H1 (cell line): ENCODE measurements around the gene WDFY4. TPM values are rescaled to one million over a fixed set of nuclear protein-coding genes. Genes with fewer than 3 reads are reported as not detected.

Experiments
- CTCF ChIA-PET: fragments of 300-600 bp; sonication (Branson Sonifier 250); formaldehyde crosslinking; loops from one replicate; lab custom pipeline; 2021; ENCODE audit not compliant: partially characterized antibody; lab: Charles Lee
- POLR2A ChIA-PET: fragments of 300-600 bp; sonication (Branson Sonifier 250); formaldehyde crosslinking; loops from one replicate; lab custom pipeline; 2021; ENCODE audit warnings: inconsistent platforms; ENCODE audit not compliant: partially characterized antibody; lab: Charles Lee
- DNase-seq, 2 experiments: peaks; one replicate each; pipeline versions ENCODE4 v3.0.0 to v3.0.0-alpha.2; 2010 to 2022; ENCODE audit warnings: low spot score in 2 of 2, low read depth in 1 of 2, mixed read lengths in 1 of 2
- FAIRE-seq: peaks from 2 replicates; lab custom pipeline; 2011; peaks lifted over from hg19 to GRCh38; lab: Jason Lieb, UNC
- H2AFZ ChIP-seq: 2 replicates; pipeline ENCODE4 v1.8.1; 2012; ENCODE audit warnings: low read length, inconsistent platforms
- H2AK5ac ChIP-seq: 2 replicates; pipeline ENCODE4 v1.6.1; 2013; ENCODE audit warnings: low read depth, low read length
- H2BK120ac ChIP-seq: replicated peaks from 2 replicates; pipeline ENCODE3; 2013; ENCODE audit warnings: low read depth, low read length, inconsistent platforms
- H2BK12ac ChIP-seq: 2 replicates; pipeline ENCODE4 v1.6.1; 2013; ENCODE audit warnings: low read depth, low read length
- H2BK15ac ChIP-seq: 2 replicates; pipeline ENCODE4 v1.6.1; 2013; ENCODE audit warnings: low read length
- H2BK20ac ChIP-seq: 2 replicates; pipeline ENCODE4 v1.6.1; 2013; ENCODE audit warnings: low read length
- H2BK5ac ChIP-seq: 2 replicates; pipeline ENCODE4 v1.6.1; 2013; ENCODE audit warnings: low read depth, low read length
- H3K14ac ChIP-seq: 2 replicates; pipeline ENCODE4 v1.6.1; 2013; ENCODE audit warnings: inconsistent platforms; ENCODE audit not compliant: insufficient read length
- H3K18ac ChIP-seq: 2 replicates; pipeline ENCODE4 v1.6.1; 2013; ENCODE audit warnings: low read length; ENCODE audit errors: extremely low read depth
- H3K23ac ChIP-seq: 2 replicates; pipeline ENCODE4 v1.6.1; 2013; ENCODE audit warnings: inconsistent platforms; ENCODE audit not compliant: insufficient read length
- H3K23me2 ChIP-seq: 2 replicates; pipeline ENCODE4 v1.6.1; 2013; ENCODE audit warnings: low read depth, low read length
- H3K27ac ChIP-seq: 2 replicates; pipeline ENCODE4 v1.6.1; 2011; ENCODE audit warnings: low read depth, low read length, inconsistent platforms
- H3K27me3 ChIP-seq, 4 experiments: replicated peaks in 1 of 4; 1 replicate in 1 of 4; 2 replicates in 3 of 4; pipeline versions ENCODE4 v1.6.1 to v1.8.1; 2011 to 2013; ENCODE audit warnings: low read length in 3 of 4, mild to moderate bottlenecking in 3 of 4, inconsistent platforms in 2 of 4, mixed read lengths in 2 of 4, moderate library complexity in 1 of 4; ENCODE audit not compliant: control insufficient read depth in 3 of 4, insufficient read depth in 3 of 4; ENCODE audit errors: extremely low read depth in 1 of 4
- H3K36me3 ChIP-seq, 4 experiments: 2 replicates each; pipeline versions ENCODE4 v1.6.1 to v1.8.1; 2011 to 2013; ENCODE audit warnings: mild to moderate bottlenecking in 4 of 4, low read length in 3 of 4, moderate library complexity in 2 of 4, control low read depth in 1 of 4, inconsistent platforms in 1 of 4; ENCODE audit not compliant: insufficient read depth in 4 of 4, control insufficient read depth in 2 of 4
- H3K4ac ChIP-seq: replicated peaks from 2 replicates; pipeline ENCODE3; 2013; ENCODE audit warnings: low read length, low read depth, mixed read lengths, inconsistent platforms; ENCODE audit not compliant: insufficient read length
- H3K4me1 ChIP-seq, 4 experiments: replicated peaks in 1 of 4; 1 replicate in 1 of 4; 2 replicates in 3 of 4; pipeline versions ENCODE4 v1.6.1 to v1.8.1; 2011 to 2013; ENCODE audit warnings: low read length in 3 of 4, inconsistent platforms in 2 of 4, mixed read lengths in 1 of 4; ENCODE audit not compliant: insufficient read depth in 4 of 4, control insufficient read depth in 3 of 4
- H3K4me2 ChIP-seq, 2 experiments: 2 replicates each; pipeline versions ENCODE4 v1.6.1 to v1.8.1; 2011 to 2013; ENCODE audit warnings: low read depth in 2 of 2, low read length in 2 of 2, control low read depth in 1 of 2, inconsistent platforms in 1 of 2, mild to moderate bottlenecking in 1 of 2; ENCODE audit not compliant: insufficient read depth in 1 of 2
- H3K4me3 ChIP-seq, 4 experiments: fragments of 200-600, 300-600 bp in 1 of 4; sonication (generic), shearing (Covaris generic), sonication (Bioruptor Twin) in 1 of 4; 2 replicates each; pipeline versions ENCODE4 v1.5.1 to v1.8.1; 2011 to 2016; ENCODE audit warnings: low read length in 4 of 4, low read depth in 3 of 4, control low read depth in 2 of 4, inconsistent platforms in 2 of 4, mild to moderate bottlenecking in 2 of 4, mixed read lengths in 1 of 4, moderate library complexity in 1 of 4; ENCODE audit not compliant: insufficient read depth in 2 of 4; ENCODE audit errors: extremely low read depth in 1 of 4
- H3K56ac ChIP-seq: replicated peaks from 2 replicates; pipeline ENCODE3; 2013; ENCODE audit warnings: low read depth, mild to moderate bottlenecking, mixed read lengths, low read length, inconsistent platforms; ENCODE audit not compliant: insufficient read length
- H3K79me1 ChIP-seq: 2 replicates; pipeline ENCODE4 v1.6.1; 2013; ENCODE audit warnings: low read depth, low read length, control low read depth
- H3K79me2 ChIP-seq, 2 experiments: 2 replicates each; pipeline versions ENCODE4 v1.6.1 to v1.8.1; 2012 to 2013; ENCODE audit warnings: low read length in 2 of 2, mild to moderate bottlenecking in 2 of 2, inconsistent platforms in 1 of 2; ENCODE audit not compliant: insufficient read depth in 2 of 2, control insufficient read depth in 1 of 2
- H3K9ac ChIP-seq, 4 experiments: replicated peaks in 1 of 4; 1 replicate in 1 of 4; 2 replicates in 3 of 4; pipeline versions ENCODE4 v1.6.1 to v1.8.1; 2011 to 2013; ENCODE audit warnings: low read depth in 3 of 4, low read length in 3 of 4, control low read depth in 2 of 4, mild to moderate bottlenecking in 2 of 4, moderate library complexity in 2 of 4, inconsistent platforms in 1 of 4; ENCODE audit errors: extremely low read depth in 1 of 4
- H3K9me3 ChIP-seq, 2 experiments: 2 replicates each; pipeline versions ENCODE4 v1.6.1 to v1.8.1; 2012 to 2013; ENCODE audit warnings: mild to moderate bottlenecking in 2 of 2, moderate library complexity in 2 of 2, control low read depth in 1 of 2, inconsistent platforms in 1 of 2, low read depth in 1 of 2, low read length in 1 of 2, mixed read lengths in 1 of 2; ENCODE audit not compliant: insufficient read depth in 2 of 2
- H4K20me1 ChIP-seq, 2 experiments: replicated peaks in 1 of 2; 2 replicates each; pipeline versions ENCODE3 to v1.8.1; 2011 to 2013; ENCODE audit warnings: inconsistent platforms in 2 of 2, low read length in 2 of 2, mild to moderate bottlenecking in 1 of 2; ENCODE audit not compliant: insufficient read depth in 2 of 2, control insufficient read depth in 1 of 2
- H4K5ac ChIP-seq: 2 replicates; pipeline ENCODE4 v1.6.1; 2013; ENCODE audit warnings: low read length, low read depth, mixed read lengths, inconsistent platforms; ENCODE audit not compliant: insufficient read length
- H4K8ac ChIP-seq: 2 replicates; pipeline ENCODE4 v1.8.0; 2013; ENCODE audit warnings: mild to moderate bottlenecking, moderate library complexity, low read length, inconsistent platforms; ENCODE audit not compliant: insufficient read depth; ENCODE audit errors: extremely low read depth
- H4K91ac ChIP-seq: replicated peaks from 2 replicates; pipeline ENCODE3; 2013; ENCODE audit warnings: low read length, mixed read lengths, inconsistent platforms; ENCODE audit not compliant: insufficient read length
- CBX8 ChIP-seq: fragments of 300-800, 300-1000 bp; sonication (generic); IDR thresholded peaks from 2 replicates; pipeline ENCODE4 v1.7.1; 2016; ENCODE audit warnings: low read depth, low read length, borderline replicate concordance
- FOSL1 ChIP-seq: IDR thresholded peaks from 2 replicates; pipeline ENCODE4 v1.6.1; 2011; ENCODE audit warnings: mild to moderate bottlenecking, low read depth, low read length, moderate library complexity; ENCODE audit not compliant: insufficient read depth
- KDM1A ChIP-seq: fragments of 200-600, 300-600 bp; sonication (generic); IDR thresholded peaks from 2 replicates; pipeline ENCODE4 v1.7.1; 2016; ENCODE audit warnings: mild to moderate bottlenecking, low read length, borderline replicate concordance
- MAFK ChIP-seq: IDR thresholded peaks from 2 replicates; pipeline ENCODE4 v1.6.1; 2012; ENCODE audit warnings: low read depth, mild to moderate bottlenecking, improper control_type of control experiment, low read length
- RAD21 ChIP-seq, 2 experiments: IDR thresholded peaks in 1 of 2; conservative IDR thresholded peaks in 1 of 2; 2 replicates each; pipeline ENCODE4 v1.6.1; 2011; ENCODE audit warnings: low read depth in 2 of 2, low read length in 2 of 2, improper control_type of control experiment in 1 of 2, inconsistent platforms in 1 of 2, mild to moderate bottlenecking in 1 of 2, moderate library complexity in 1 of 2
- SP1 ChIP-seq: IDR thresholded peaks from 2 replicates; pipeline ENCODE4 v1.6.1; 2011; ENCODE audit warnings: low read depth, low read length
- SP4 ChIP-seq: IDR thresholded peaks from 2 replicates; pipeline ENCODE4 v1.6.1; 2012; ENCODE audit warnings: low read length, inconsistent platforms
- ZNF274 ChIP-seq: IDR thresholded peaks from 2 replicates; pipeline ENCODE4 v1.7.0; 2012; ENCODE audit warnings: low read length, borderline replicate concordance; ENCODE audit errors: extremely low read depth
- WGBS, 2 experiments: shearing (Covaris generic) in 1 of 2; methylation state at CpG; one replicate each; pipeline versions ENCODE4 v1.1.6 to v1.1.7; 2013 to 2015; ENCODE audit warnings: low lambda C conversion rate in 2 of 2, mixed read lengths in 2 of 2, inconsistent platforms in 1 of 2, low coverage in 1 of 2, missing lambda C conversion rate in 1 of 2; ENCODE audit not compliant: insufficient replicate concordance in 2 of 2, insufficient coverage in 1 of 2, insufficient read length in 1 of 2; ENCODE audit errors: extremely low coverage in 1 of 2, missing lambda C conversion rate in 1 of 2; 5-methylcytosine and 5-hydroxymethylcytosine counted together
- polyA plus RNA-seq, 7 experiments: library from polyadenylated mRNA; depleted of rRNA in 3 of 7; stranded (reverse) in 5 of 7; unstranded in 2 of 7; fragments of >200 nt in 5 of 7; fragments of 200-250 nt in 2 of 7; gene quantifications; 1 replicate in 5 of 7; 2 replicates in 1 of 7; 4 replicates in 1 of 7; pipeline versions ENCODE4 v1.2.1 to v1.2.3, GENCODE V29; 2011 to 2013; ENCODE audit warnings: missing spikeins in 2 of 7, mixed read lengths in 2 of 7
- total RNA-seq: library from RNA; stranded (reverse); fragmentation: NEBNext Ultra II Directional; extraction: Animal tissue kit (Norgen Biotek cat#: 25700); gene quantifications from 2 replicates; pipeline ENCODE4 v1.2.1, GENCODE V29; 2021
- TF ChIP-seq, protein P1 (sequence below), 3 experiments: IDR thresholded peaks; 1 replicate in 2 of 3; 2 replicates in 1 of 3; pipeline versions ENCODE4 v1.5.1 to v1.6.1; 2011; ENCODE audit warnings: low read length in 3 of 3, mild to moderate bottlenecking in 3 of 3, inconsistent platforms in 2 of 3, low read depth in 1 of 3, moderate library complexity in 1 of 3; ENCODE audit not compliant: insufficient read depth in 1 of 3; ENCODE audit errors: control extremely low read depth in 1 of 3
- TF ChIP-seq, protein P2 (sequence below): IDR thresholded peaks from 2 replicates; pipeline ENCODE4 v1.6.1; 2012; ENCODE audit warnings: low read length, inconsistent platforms

Gene WDFY4
- total and polyA plus RNA-seq, 2 of the 8 experiments (the other 6 are each of a cell fraction or from before 2014, with no cell fraction given), result not detected

DNA sequence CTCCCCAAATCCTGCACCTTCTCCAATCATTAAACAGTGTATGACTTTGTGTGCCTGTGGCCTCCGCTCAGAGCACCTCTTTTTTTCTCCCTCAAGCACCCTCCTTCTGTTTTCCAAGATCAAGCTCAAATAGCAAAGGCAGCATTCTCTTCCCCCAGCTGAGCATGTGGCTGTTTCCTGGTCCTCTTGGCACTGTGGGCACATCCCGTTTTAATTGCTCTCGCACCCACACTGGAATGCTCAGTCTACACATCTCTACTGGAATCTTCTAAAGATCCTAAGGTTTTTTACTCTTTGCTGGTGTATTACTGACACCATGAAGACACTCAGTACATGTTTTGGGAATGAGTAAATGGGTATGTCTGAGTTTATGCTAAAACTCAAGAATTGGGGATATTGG is 107.4 kb downstream of the WDFY4 start:
- Histone ChIP-seq H3K56ac (no peak overlapping the region), H3K79me2 (no peaks in the 10 kb centered on the region), H2BK120ac (no peak overlapping the region), H2AK5ac (no peak overlapping the region), H3K23ac (no peak overlapping the region), H4K20me1 (no peaks in the 10 kb centered on the region), H2BK20ac (no peak overlapping the region), H3K14ac (no peak overlapping the region), H3K36me3 (no peaks in the 10 kb centered on the region), H4K91ac (no peak overlapping the region), H3K9me3 (no peaks in the 10 kb centered on the region), H3K27me3 (no peaks in the 10 kb centered on the region), H3K4me2 (no peak overlapping the region), H4K8ac (no peak overlapping the region), H2BK15ac (no peak overlapping the region), H3K4me1 (no peaks in the 10 kb centered on the region; a peak in 1 of 7 replicates), H3K18ac (no peak overlapping the region), H3K4ac (no peak overlapping the region), H3K79me1 (no peaks in the 10 kb centered on the region), H3K9ac (no peak overlapping the region), H3K27ac (no peak overlapping the region), H3K23me2 (no peaks in the 10 kb centered on the region), H2BK12ac (no peak overlapping the region), H3K4me3 (no peak overlapping the region), H2BK5ac (no peak overlapping the region), H4K5ac (no peak overlapping the region), H2AFZ (no peak overlapping the region)
- WGBS, 2 experiments, result 73% methylated on average over 3 of the region's 3 CpGs; no CpG with 5 or more reads in 1 of the 2 experiments
- ChIA-PET CTCF (interaction anchor here (0.8 to 1.0 kb wide), 3 partner anchors 12 to 136 kb away, joined by 3 read pairs; no protein-coding TSS in a partner anchor), POLR2A (no interaction called here)
- DNase-seq (no peak), FAIRE-seq (no peak)
- TF ChIP-seq CBX8 (no peak), KDM1A (no peak), SP4 (no peak), ZNF274 (no peak), FOSL1 (no peak), SP1 (no peak), RAD21 (IDR thresholded peaks at IDR 0.05 in 1 of 2, conservative IDR thresholded peaks at IDR 0.05 in 1 of 2; ENCODE audit: low read depth in 2 of 2, low read length in 2 of 2) (no peak), MAFK (no peak)
- TF ChIP-seq, protein P1, sequence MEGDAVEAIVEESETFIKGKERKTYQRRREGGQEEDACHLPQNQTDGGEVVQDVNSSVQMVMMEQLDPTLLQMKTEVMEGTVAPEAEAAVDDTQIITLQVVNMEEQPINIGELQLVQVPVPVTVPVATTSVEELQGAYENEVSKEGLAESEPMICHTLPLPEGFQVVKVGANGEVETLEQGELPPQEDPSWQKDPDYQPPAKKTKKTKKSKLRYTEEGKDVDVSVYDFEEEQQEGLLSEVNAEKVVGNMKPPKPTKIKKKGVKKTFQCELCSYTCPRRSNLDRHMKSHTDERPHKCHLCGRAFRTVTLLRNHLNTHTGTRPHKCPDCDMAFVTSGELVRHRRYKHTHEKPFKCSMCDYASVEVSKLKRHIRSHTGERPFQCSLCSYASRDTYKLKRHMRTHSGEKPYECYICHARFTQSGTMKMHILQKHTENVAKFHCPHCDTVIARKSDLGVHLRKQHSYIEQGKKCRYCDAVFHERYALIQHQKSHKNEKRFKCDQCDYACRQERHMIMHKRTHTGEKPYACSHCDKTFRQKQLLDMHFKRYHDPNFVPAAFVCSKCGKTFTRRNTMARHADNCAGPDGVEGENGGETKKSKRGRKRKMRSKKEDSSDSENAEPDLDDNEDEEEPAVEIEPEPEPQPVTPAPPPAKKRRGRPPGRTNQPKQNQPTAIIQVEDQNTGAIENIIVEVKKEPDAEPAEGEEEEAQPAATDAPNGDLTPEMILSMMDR (IDR thresholded peaks at IDR 0.05; ENCODE audit: control extremely low read depth in 1 of 3, insufficient read depth in 1 of 3, low read depth in 1 of 3, low read length in 3 of 3), result no peak
- TF ChIP-seq, protein P2, sequence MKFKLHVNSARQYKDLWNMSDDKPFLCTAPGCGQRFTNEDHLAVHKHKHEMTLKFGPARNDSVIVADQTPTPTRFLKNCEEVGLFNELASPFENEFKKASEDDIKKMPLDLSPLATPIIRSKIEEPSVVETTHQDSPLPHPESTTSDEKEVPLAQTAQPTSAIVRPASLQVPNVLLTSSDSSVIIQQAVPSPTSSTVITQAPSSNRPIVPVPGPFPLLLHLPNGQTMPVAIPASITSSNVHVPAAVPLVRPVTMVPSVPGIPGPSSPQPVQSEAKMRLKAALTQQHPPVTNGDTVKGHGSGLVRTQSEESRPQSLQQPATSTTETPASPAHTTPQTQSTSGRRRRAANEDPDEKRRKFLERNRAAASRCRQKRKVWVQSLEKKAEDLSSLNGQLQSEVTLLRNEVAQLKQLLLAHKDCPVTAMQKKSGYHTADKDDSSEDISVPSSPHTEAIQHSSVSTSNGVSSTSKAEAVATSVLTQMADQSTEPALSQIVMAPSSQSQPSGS, result no peak
